Progenitor cell of endocrine pancreas (in vitro differentiated cells): ENCODE results near the gene RCOR1. TPM values are rescaled to one million over a fixed set of nuclear protein-coding genes. Genes with fewer than 3 reads are reported as not detected.

Source experiments
- DNase-seq: peaks from one replicate; pipeline ENCODE4 v3.0.0; 2021; ENCODE audit warnings: low spot score; ENCODE audit not compliant: unreplicated experiment
- H3K27ac Mint-ChIP-seq: 2 replicates; pipeline ENCODE4 v1.8.0; 2021; ENCODE audit warnings: mild to moderate bottlenecking, moderate library complexity, mixed read lengths
- H3K27me3 Mint-ChIP-seq: 2 replicates; pipeline ENCODE4 v1.8.0; 2021; ENCODE audit warnings: mixed read lengths
- H3K36me3 Mint-ChIP-seq: 2 replicates; pipeline ENCODE4 v1.8.0; 2022; ENCODE audit warnings: mixed read lengths; ENCODE audit not compliant: insufficient read depth
- H3K4me1 Mint-ChIP-seq: 2 replicates; pipeline ENCODE4 v1.8.0; 2021; ENCODE audit warnings: low read depth, mixed read lengths
- H3K4me3 Mint-ChIP-seq: 2 replicates; pipeline ENCODE4 v1.8.0; 2021; ENCODE audit warnings: low read depth, mild to moderate bottlenecking, moderate library complexity, mixed read lengths
- H3K9me3 Mint-ChIP-seq: 2 replicates; pipeline ENCODE4 v1.8.0; 2021; ENCODE audit warnings: low read depth, mixed read lengths
- CTCF ChIP-seq: fragments of 200-600 bp; sonication (generic); IDR thresholded peaks from one replicate; pipeline ENCODE4 v1.5.0; 2021; ENCODE audit warnings: antibody characterized with exemption, mild to moderate bottlenecking; ENCODE audit not compliant: unreplicated experiment
- total RNA-seq: library from RNA; stranded (reverse); gene quantifications from 2 replicates; pipeline ENCODE4 v1.2.1, GENCODE V29; 2021

RCOR1 gene
- total RNA-seq, 1 donor from 2014 or later: 41.9 TPM

- Mint-ChIP-seq H3K4me3 (no peak overlapping the region), H3K27me3 (no peaks in the 10 kb centered on the region), H3K4me1 (peaks cover 9% of the 10 kb centered on the region), H3K27ac (no peak overlapping the region), H3K36me3 (peaks cover 41% of the 10 kb centered on the region), H3K9me3 (no peaks in the 10 kb centered on the region)
- no peak for DNase-seq
- TF ChIP-seq CTCF: no peak
Observed at GRCh38 chr14:102722646-102723045, 130.2 kb downstream of the RCOR1 start.

- Mint-ChIP-seq H3K27me3 (no peaks in the 10 kb centered on the region), H3K4me3 (no peak overlapping the region), H3K36me3 (peaks cover 42% of the 10 kb centered on the region), H3K9me3 (no peaks in the 10 kb centered on the region), H3K4me1 (peaks cover 10% of the 10 kb centered on the region), H3K27ac (no peak overlapping the region)
- DNase-seq: no peak
- no peak for TF ChIP-seq CTCF
Observed at GRCh38 chr14:102723650-102724049, 131.2 kb downstream of the RCOR1 start.

GRCh38 chr14:102726191-102726949 is 133.9 kb downstream of the RCOR1 start:
- no peak for DNase-seq
- Mint-ChIP-seq H3K27ac (peak overlapping the region; percentile 51), H3K4me3 (no peak overlapping the region)

GRCh38 chr14:102727336-102728095 is 135.1 kb downstream of the RCOR1 start:
- no peaks in the 10 kb centered on the region for H3K9me3 Mint-ChIP-seq
- H3K4me3 Mint-ChIP-seq: no peak overlapping the region
- no peaks in the 10 kb centered on the region for H3K27me3 Mint-ChIP-seq
- no peak for TF ChIP-seq CTCF
- peaks cover 10% of the 10 kb centered on the region for H3K4me1 Mint-ChIP-seq
- no peak overlapping the region for H3K27ac Mint-ChIP-seq
- H3K36me3 Mint-ChIP-seq: peaks cover 30% of the 10 kb centered on the region
- DNase-seq: no peak

More at GRCh38 chr14:102726191-102726949, 133.9 kb downstream of the RCOR1 start:
- H3K36me3 Mint-ChIP-seq: peaks cover 35% of the 10 kb centered on the region
- TF ChIP-seq CTCF: no peak
- peaks cover 10% of the 10 kb centered on the region for H3K4me1 Mint-ChIP-seq
- no peaks in the 10 kb centered on the region for H3K9me3 Mint-ChIP-seq
- H3K27me3 Mint-ChIP-seq: no peaks in the 10 kb centered on the region

GRCh38 chr14:102728501-102728900 is 136.1 kb downstream of the RCOR1 start:
- DNase-seq: no peak
- Mint-ChIP-seq H3K36me3 (peaks cover 31% of the 10 kb centered on the region), H3K27ac (no peak overlapping the region), H3K4me3 (no peak overlapping the region), H3K27me3 (no peaks in the 10 kb centered on the region), H3K9me3 (no peaks in the 10 kb centered on the region), H3K4me1 (peaks cover 10% of the 10 kb centered on the region)
- TF ChIP-seq CTCF: no peak
